GM23338 (cell line): Measurements from ENCODE around the gene ACOX1.

Experiments
- CREB1 ChIP-seq: fragments of 250-450 bp; sonication (Bioruptor Pico); IDR thresholded peaks from 2 replicates; pipeline ENCODE4 v1.5.0; 2020; ENCODE audit warnings: low read depth, mild to moderate bottlenecking, moderate library complexity
- CTCF ChIP-seq, 2 experiments: fragments of 200-600 bp in 1 of 2; sonication (generic) in 1 of 2; conservative IDR thresholded peaks; 2 replicates each; pipeline versions ENCODE4 v1.5.1 to v1.6.1; 2016 to 2017; ENCODE audit warnings: antibody characterized with exemption in 2 of 2, low read depth in 2 of 2, mild to moderate bottlenecking in 2 of 2, moderate library complexity in 1 of 2
- ETS1 ChIP-seq: IDR thresholded peaks from 2 replicates; pipeline ENCODE4 v1.6.1; 2016; ENCODE audit warnings: antibody characterized with exemption
- EZH2 ChIP-seq: fragments of 200-600 bp; sonication (generic); IDR thresholded peaks from one replicate; pipeline ENCODE4 v1.8.0; 2017; ENCODE audit warnings: antibody characterized with exemption, mild to moderate bottlenecking, low read depth; ENCODE audit not compliant: unreplicated experiment
- EZH2phosphoT487 ChIP-seq: fragments of 200-600 bp; sonication (generic); IDR thresholded peaks from one replicate; pipeline ENCODE4 v1.8.1; 2018; ENCODE audit warnings: antibody characterized with exemption; ENCODE audit not compliant: unreplicated experiment
- POLR2AphosphoS5 ChIP-seq: IDR thresholded peaks from 2 replicates; pipeline ENCODE4 v1.6.1; 2016; ENCODE audit warnings: antibody characterized with exemption, low read depth
- REST ChIP-seq: IDR thresholded peaks from one replicate; pipeline ENCODE4 v1.6.1; 2018; ENCODE audit warnings: antibody characterized with exemption; ENCODE audit not compliant: unreplicated experiment

GRCh38 chr17:75941442-75941819 is 37.5 kb downstream of the ACOX1 start:
- TF ChIP-seq POLR2AphosphoS5, result no peak
- no peak for TF ChIP-seq CTCF (conservative IDR thresholded peaks at IDR 0.05; ENCODE audit: low read depth in 2 of 2)
- no peak for TF ChIP-seq EZH2
- TF ChIP-seq REST, result no peak
- no peak for TF ChIP-seq EZH2phosphoT487
- TF ChIP-seq ETS1, result no peak
- no peak for TF ChIP-seq CREB1 (CRISPR knock-in tag)
